HG03521 (cell line): ENCODE data around the gene ITFG1.
"Not testable (repeated sequence)": the region's sequence is repeated elsewhere in the genome, so short reads cannot be mapped to it uniquely, and the experiment has no call there.

Experiments
- ATAC-seq: cut with Tn5 transposase; IDR thresholded peaks from one replicate; pipeline ENCODE4 v1.9.1; 2021; ENCODE audit warnings: mild to moderate bottlenecking, moderate library complexity; ENCODE audit not compliant: unreplicated experiment

ITFG1 gene

GRCh38 chr16:47424846-47425245 lies 36.0 kb downstream of the ITFG1 start:
- ATAC-seq: no peak

GRCh38 chr16:47416869-47417268 lies 44.0 kb downstream of the ITFG1 start:
- no peak for ATAC-seq

- no peak for ATAC-seq
Measured at GRCh38 chr16:47413041-47413440, 47.8 kb downstream of the ITFG1 start.

- no peak for ATAC-seq
Measured at GRCh38 chr16:47408491-47408890, 52.4 kb downstream of the ITFG1 start.

- no peak for ATAC-seq
Measured at GRCh38 chr16:47395733-47396498, 64.9 kb downstream of the ITFG1 start.

- ATAC-seq: peak; percentile 67
Measured at GRCh38 chr16:47392081-47392480, 68.8 kb downstream of the ITFG1 start.

GRCh38 chr16:47388705-47389104 lies 72.2 kb downstream of the ITFG1 start:
- ATAC-seq: no peak

GRCh38 chr16:47387026-47387734 lies 73.7 kb downstream of the ITFG1 start:
- ATAC-seq: no peak

- no peak for ATAC-seq
Measured at GRCh38 chr16:47386201-47386718, 74.6 kb downstream of the ITFG1 start.

GRCh38 chr16:47382362-47382761 lies 78.5 kb downstream of the ITFG1 start:
- ATAC-seq: no peak

GRCh38 chr16:47377154-47377553 lies 83.7 kb downstream of the ITFG1 start:
- no peak for ATAC-seq

GRCh38 chr16:47375423-47375822 lies 85.4 kb downstream of the ITFG1 start:
- ATAC-seq: no peak

- ATAC-seq: no peak
Measured at GRCh38 chr16:47374629-47375028, 86.2 kb downstream of the ITFG1 start.

- no peak for ATAC-seq
Measured at GRCh38 chr16:47371271-47372014, 89.4 kb downstream of the ITFG1 start.

GRCh38 chr16:47370536-47370935 lies 90.3 kb downstream of the ITFG1 start:
- no peak for ATAC-seq

- no peak for ATAC-seq
Measured at GRCh38 chr16:47366228-47366627, 94.6 kb downstream of the ITFG1 start.

GRCh38 chr16:47363761-47364160 lies 97.1 kb downstream of the ITFG1 start:
- no peak for ATAC-seq

- no peak for ATAC-seq
Measured at GRCh38 chr16:47359478-47359877, 101.4 kb downstream of the ITFG1 start.

GRCh38 chr16:47358816-47359215 lies 102.0 kb downstream of the ITFG1 start:
- no peak for ATAC-seq

GRCh38 chr16:47349029-47349428 lies 111.8 kb downstream of the ITFG1 start:
- not testable (repeated sequence) for ATAC-seq

GRCh38 chr16:47347021-47347696 lies 113.7 kb downstream of the ITFG1 start:
- ATAC-seq: not testable (repeated sequence)
